ENCODE results near the gene NEK5.

NEK5 gene

DNA sequence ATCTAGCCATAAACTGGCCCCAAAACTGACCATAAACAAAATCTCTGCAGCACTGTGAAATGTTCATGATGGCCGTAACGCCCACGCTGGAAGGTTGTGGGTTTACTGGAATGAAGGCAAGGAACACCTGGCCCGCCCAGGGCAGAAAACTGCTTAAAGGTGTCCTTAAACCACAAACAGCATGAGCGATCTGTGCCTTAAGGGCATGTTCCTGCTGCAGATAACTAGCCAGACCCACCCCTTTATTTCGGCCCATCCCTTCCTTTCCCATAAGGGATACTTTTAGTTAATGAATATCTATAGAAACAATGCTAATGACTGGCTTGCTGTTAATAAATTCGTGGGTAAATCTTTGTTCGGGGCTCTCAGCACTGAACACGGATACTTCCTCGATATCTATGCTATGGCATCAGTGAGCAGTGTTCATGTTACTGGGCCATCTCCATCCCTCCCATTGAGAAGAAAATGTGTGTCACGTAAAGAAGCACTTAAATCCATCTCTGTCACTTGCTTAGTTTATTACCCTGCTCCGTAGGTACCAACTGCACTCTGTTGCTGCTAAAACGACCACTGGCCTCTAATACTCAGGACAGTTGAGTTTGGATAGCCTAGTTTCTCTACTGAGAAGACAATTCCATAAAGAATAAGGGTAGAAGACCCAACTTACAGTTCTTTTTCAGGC lies 122.9 kb downstream of the NEK5 start:
- DNase-seq = no peak

DNA sequence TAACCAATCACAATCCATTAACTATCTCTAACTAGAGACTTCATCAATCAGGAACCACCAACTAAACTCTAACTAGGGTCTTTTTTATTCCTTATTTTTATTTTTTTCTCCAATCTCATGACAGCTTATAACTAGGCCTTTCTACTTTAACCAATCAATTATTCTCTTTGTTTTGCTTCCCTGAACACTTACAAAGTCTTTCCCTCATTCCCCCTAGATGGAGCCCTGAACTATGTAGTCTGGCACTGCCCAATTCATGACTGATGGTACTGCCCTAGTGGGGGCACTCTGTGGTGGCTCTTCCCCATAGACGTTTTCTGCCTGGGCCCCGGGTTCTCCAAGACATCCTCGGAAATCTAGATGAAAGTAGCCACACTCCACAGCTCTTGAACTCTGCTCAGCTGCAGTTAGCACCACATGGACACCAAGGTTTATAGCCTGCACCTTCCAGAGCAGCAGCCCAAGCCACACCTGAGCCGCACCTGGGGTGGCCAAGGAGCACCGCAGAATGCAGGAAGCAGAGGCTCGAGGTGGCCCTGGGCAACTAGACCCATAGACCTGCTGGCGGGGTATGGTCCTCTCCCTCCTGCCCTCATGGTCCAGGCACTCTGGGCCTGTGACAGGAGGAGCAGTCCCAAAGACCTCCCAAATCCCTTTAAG lies 124.2 kb downstream of the NEK5 start:
- no peak for DNase-seq

DNA sequence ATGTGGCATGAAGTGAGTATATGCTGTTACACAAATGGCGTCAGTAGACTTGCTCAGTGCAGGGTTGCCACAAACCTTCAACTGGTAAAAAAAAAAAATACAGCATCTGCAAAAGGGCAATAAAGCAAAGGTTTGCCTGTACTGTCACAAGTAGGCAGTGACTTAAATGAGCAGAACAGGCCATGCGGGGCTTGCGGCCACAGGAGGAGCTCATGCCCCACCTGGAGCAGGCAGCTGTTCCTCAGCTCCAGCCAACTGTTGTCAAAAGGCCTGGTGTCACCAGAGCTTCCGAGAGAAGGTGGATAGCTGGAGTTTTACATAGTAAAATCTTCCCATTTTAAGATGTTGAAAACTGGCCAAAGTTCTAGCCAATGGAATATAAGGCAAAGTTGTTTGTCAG lies 125.3 kb downstream of the NEK5 start:
- no peak for DNase-seq

DNA sequence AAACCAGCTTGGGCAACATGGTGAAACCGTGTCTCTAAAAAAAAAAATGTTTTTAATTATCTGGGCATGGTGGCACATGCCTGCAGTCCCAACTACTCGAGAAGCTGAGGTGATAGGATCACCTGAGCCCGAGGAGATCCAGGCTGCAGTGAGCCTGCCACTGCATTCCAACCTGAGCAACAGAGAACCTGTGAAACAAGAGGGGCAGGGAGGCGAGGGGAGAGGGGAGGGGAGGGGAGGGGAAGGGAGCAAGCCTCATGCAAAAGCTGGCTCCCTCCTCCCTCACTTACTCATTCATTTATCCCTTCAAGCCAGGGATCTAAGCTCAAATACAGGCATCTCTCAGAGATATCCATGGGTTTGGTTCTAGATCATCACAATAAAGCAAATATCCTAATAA lies 126.5 kb downstream of the NEK5 start:
- DNase-seq = no peak

DNA sequence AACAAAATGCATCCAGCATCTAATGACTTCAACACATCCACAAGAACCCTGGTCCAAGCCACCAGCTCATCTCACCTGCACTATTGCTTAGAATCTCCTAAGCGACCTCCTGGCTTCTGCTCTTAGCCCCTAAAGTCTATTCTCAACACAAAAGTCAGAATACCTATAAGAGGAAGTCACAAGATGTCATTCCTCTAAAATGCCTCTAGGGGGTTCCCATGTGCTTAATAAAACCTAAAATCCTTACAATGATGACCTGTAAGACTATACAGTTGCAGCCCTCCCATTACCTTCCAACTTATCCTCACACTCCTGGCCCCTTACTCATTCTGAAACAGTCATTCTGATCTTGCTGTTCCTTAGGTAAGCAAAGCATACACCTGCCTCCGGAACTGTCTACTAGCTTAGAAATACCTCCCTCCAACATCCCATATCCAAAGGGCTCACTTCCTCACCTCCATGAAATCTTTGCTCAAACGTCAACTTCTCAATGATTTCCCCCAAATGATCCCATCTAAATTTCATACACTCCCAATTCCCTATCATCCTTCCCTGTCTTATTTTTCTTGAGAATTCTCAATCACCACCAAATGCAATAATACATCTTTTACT lies 127.6 kb downstream of the NEK5 start:
- DNase-seq = peak; percentile 48

DNA sequence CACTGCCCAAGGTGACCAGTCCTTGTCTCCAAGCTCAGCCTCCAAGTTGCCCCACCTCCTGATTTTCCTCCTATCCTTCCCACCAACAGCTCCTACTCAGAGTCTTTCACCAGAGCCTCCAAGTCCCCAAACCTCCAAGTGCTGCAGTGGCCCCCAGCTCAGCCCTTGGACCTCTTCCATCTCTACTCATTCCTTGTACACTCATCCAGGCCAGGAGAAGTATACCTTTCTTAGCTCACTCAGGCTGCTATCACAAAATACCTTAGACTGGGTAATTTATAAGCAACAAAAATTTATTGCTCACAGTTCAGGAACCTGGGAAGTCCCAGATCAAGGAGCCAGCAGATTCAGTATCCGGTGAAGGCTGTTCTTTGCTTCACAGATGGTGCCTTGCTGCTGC lies 129.0 kb downstream of the NEK5 start:
- DNase-seq = no peak

DNA sequence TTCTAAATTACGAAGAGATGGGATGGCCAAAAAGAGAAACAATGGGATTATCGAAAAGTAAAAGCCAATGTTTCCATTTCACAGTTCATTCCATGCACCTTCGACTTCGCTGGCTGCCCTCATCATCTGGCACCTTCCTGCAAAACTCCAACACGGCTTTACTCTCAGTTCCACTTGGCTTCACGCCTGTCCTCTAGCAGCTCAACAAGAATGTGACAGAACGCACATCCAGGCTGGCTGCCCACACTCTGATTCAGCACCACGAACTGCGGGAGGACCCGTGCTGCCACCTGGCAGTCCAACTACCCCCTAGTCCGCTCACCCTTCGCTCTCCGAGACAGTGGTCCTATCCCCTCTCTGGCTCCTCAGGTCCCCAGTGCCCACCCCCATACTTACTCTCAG lies 129.4 kb downstream of the NEK5 start:
- no peak for DNase-seq

DNA sequence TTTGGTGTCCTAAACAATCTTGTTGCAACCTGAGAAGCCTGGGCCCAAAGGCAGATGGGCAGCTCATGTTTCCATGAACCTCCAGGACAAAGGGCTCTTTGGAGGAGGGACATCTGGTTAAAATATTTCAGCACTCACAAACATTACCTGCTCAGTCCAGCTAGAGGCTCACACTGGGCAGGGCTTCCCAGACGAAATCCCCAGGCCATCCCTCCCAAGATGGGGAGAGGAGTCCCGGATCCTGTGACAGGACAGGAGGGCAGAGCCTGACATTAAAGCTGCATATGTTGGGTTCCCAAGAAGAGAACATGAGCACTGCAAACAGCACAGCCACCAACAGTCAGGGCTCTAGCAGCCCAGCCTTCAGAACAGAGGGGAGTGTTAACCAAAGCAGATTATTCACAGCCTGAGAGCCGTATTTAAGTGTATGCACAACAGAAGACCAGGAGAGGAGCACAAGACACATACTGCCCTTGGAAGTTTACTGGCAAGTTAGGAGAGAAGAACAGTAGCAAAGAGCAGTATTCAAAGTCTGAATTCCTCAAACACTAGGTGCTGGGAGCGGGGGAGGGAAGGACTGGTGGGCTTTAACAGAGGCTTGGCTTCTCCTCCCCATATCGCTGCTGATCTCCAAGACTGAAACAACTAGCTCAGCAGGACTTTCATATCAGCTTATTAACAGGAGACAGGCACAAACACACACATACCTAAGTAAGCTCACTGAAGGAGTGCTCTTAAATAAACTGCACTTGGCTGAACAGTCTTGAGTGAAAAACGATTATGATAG lies 130.0 kb downstream of the NEK5 start:
- DNase-seq = no peak

DNA sequence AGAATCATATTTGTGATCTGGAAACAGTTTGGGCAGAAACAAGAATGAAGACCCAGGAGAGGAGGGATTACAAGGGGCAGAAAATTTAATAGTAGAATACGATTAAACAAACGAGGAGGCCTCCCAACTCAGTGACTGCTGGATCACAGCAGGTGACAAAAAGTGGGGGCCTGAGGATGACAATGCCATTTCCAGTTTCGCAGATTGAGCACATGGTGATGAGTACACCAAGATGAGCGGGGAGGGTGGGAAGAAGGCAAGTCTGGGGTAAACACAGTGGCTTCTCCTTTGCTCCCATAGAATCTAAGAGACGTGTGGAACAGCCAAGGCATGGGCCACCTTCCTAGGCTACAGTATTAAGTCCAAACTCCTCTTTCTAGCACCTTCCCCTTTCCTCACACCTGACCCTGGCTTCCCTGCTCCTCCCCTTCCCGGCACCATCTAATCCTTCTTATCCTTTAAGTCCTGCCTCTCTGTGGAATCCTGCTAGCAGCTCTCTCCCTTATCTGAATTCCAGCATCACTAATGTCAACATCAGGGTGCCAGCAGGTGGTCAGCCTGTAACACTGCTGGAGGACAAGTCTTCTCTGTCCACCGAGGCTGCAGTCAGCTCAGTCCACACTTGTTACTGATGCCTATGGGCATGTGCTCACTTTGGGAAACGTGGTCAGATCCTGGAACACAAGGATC lies 131.1 kb downstream of the NEK5 start:
- no peak for DNase-seq

DNA sequence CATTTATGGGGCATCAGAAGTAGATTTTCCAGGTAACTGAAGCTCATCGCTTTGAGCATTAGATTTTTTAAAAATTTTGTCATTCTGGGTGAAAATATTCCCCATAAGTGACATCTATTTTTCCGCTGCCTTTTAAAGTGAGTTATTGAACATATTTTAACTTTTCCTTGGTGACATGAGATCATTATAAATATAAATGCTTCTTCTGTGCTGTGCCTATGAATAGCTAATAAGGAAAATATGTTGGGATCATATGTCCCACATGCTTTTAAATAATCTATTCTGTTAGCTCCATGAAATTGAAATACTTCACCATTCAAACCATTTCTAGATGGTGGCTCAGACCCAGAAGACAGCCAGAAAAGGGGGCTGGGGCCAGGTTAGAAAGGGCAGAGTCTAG lies 131.7 kb downstream of the NEK5 start:
- no peak for DNase-seq

DNA sequence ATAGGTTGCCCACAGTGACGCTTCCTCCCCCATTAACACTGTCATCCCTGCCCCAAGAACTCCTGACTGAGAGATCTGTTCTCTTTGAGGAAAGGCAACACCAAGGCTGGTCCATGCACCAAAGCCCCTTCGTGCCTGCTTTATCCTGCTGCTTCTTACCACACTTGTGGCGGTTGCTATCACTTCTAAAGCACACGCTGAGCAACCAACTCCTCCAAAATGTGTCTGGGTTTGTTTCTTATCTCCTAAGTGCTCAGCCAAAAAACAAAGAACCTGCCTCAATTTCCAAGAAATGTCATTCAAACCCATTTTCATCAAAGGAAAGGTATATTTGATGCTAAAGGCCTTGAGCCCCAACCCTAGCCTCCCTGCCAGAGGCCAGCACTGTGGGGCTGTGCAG lies 132.2 kb downstream of the NEK5 start:
- no peak for DNase-seq

DNA sequence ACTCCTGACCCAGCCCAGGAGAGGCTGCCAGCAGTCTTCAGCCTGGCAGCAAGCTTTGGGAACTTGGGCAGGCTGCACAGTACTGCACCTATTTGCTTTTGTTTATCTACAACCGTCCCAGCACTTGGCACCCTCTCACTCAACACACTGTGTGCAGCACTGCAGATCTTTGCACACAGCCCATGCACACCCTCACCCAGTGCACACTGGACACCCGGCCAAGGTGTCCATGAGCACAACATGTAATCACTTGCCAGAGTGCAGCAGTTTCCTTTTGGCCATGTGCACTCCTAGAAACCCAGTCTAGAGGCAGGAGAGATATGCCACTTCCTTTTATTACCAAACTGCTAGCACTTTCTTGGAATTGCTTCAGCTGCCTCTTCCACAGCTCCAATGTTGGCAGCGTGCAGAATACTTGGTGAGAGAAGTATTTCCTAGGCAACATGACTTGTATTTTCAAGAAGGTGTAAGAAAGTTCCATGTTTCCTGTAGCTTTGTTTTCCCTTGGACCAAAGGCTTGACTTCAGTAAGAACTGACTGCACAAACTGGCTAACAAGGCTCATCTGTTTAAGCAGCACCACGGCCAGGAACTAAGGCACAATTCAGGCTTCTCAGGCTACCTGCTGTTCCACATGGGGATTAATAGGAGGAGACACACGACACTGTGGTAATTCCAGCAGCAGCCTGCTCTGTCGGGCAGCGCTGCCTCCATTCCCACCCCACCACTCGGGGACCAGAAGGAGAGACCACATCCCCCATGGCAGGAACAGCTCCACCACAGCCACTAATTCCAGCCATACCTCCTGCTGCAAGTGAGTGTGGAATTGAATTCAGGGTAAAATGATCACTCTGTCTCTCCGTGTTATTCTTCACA lies 133.0 kb downstream of the NEK5 start:
- DNase-seq = no peak

DNA sequence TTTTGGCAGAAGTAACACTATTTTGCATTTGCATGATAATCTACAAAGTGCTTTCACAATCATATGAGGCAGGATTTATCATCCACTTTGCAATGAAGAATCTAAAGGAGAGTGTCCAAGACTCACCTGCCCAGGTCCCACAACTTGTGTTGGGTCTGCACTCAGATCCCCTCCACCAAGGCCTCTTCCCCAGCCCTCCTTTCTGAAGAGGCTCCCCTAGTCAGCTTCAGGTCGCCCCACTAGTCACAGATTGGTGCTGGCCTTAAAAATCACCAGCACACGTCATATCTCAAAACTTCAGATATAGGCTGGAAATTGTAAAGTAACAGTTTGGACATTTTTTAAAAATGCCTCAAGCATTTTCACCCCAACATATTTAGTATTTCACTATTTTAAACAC lies 135.2 kb downstream of the NEK5 start:
- DNase-seq = no peak

DNA sequence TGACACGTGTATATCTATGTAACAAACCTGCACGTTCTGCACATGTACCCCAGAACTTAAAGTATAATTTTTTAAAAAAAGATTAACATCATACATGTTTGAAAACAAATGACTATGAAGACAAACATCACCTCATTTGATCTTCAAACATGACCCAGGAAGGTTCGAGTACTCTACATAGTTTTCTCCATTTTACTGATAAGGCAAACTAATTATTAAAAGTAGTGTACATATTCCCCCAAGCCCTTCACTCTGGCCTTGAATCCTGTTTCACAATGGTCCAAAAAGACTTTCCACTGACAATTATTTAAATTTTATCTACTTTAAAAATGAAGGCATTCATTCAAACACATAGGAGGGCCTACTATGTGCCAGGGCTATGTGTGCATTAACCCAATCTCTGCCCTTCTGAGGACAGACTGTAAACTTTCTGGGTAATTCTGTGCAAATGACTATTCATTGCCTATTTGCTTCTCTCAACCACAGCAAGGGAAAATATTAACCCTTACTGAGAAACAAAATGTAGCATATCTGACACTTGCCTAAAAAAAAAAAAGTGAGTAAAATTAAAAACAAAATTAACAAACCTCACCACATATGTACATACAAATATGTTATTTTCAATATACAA lies 139.8 kb downstream of the NEK5 start:
- no peak for DNase-seq

Measured in CD4-positive, alpha-beta T cell treated with Interleukin-12 subunit alpha and Interleukin-12 subunit beta, for 1 hour (primary cell).